Tibial artery (tissue), 4 donors: ENCODE results near the gene PAX5.
"Not testable (repeated sequence)": the region's sequence is repeated elsewhere in the genome, so short reads cannot be mapped to it uniquely, and the experiment has no call there.

Source experiments
- DNase-seq, 2 donors: peaks; one replicate each; pipeline ENCODE4 v3.0.0-alpha.2; 2019
- H3K27ac ChIP-seq, 2 donors: fragments of 200-600 bp; sonication (generic) in 1 of 2; 1 replicate in 1 of 2; 2 replicates in 1 of 2; pipeline ENCODE4 v1.5.1; 2018 to 2019; ENCODE audit warnings: mild to moderate bottlenecking in 1 of 2
- H3K27me3 ChIP-seq, 2 donors: fragments of 200-600 bp; sonication (generic) in 1 of 2; one replicate each; pipeline versions ENCODE4 v1.5.1 to v1.6.0; 2016 to 2019
- H3K36me3 ChIP-seq, 3 donors: fragments of 200-600 bp; sonication (generic) in 2 of 3; one replicate each; pipeline ENCODE4 v1.5.1; 2016 to 2019; ENCODE audit warnings: mild to moderate bottlenecking in 2 of 3
- H3K4me1 ChIP-seq, 4 donors: fragments of 200-600 bp; sonication (generic) in 2 of 4; 1 replicate in 3 of 4; 2 replicates in 1 of 4; pipeline ENCODE4 v1.5.1; 2016 to 2019
- H3K4me3 ChIP-seq, 2 donors: fragments of 200-600 bp; sonication (generic) in 1 of 2; 1 replicate in 1 of 2; 2 replicates in 1 of 2; pipeline ENCODE4 v1.5.1; 2018 to 2019; ENCODE audit warnings: mild to moderate bottlenecking in 2 of 2
- H3K9me3 ChIP-seq, 3 donors: fragments of 200-600 bp; sonication (generic) in 1 of 3; one replicate each; pipeline ENCODE4 v1.5.1; 2016 to 2019
- intact Hi-C: fragments of 100-400 bp; cut with DNase I; formaldehyde crosslinking; loops from one replicate; pipeline ENCODE4 v1.15.0; 2023; ENCODE audit warnings: low total_unique reads
- TF ChIP-seq, protein P1 (sequence below), 2 experiments: fragments of 200-600 bp in 1 of 2; fragments of 450-650 bp in 1 of 2; IDR thresholded peaks; one replicate each; pipeline ENCODE4 v1.5.1; 2017 to 2019; ENCODE audit warnings: antibody characterized with exemption in 2 of 2, mild to moderate bottlenecking in 1 of 2, moderate library complexity in 1 of 2

The PAX5 gene

DNA sequence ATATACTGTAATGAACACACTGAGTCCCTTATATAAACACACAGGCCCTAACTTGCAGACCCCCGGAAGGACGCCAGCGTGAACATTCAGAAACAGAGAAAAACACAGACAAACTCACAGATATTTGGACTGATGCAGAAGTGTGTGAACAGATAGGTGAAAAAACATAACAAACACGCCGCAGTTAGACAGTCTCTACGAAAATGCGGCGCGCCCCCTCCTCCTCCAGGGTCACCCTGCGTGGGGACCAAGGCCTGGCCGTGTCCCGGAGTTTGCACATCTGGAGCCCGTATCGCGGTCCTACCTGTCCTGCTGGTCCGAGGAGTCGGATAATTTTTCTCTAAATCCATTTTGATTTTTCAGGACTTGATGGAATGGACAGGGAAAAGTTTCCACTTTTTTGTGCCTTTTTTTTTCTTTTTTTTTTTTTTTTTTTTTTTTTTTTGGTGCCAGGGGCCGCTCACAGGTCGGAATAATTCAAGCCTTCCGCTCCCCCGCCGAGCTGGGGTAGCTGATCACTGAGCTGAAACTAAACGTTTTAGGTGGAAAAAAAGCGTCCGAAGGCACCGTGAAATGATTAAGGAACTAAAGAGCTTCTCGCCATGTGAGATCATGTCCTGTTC lies at the start of gene PAX5:
PAX5 (minus strand) TSS at position 587 of the 623 bp plus-strand sequence; CDS start at position 350, 237 bp downstream.
- H3K9me3 ChIP-seq = no peaks in the 10 kb centered on the region
- TF ChIP-seq, protein P1, sequence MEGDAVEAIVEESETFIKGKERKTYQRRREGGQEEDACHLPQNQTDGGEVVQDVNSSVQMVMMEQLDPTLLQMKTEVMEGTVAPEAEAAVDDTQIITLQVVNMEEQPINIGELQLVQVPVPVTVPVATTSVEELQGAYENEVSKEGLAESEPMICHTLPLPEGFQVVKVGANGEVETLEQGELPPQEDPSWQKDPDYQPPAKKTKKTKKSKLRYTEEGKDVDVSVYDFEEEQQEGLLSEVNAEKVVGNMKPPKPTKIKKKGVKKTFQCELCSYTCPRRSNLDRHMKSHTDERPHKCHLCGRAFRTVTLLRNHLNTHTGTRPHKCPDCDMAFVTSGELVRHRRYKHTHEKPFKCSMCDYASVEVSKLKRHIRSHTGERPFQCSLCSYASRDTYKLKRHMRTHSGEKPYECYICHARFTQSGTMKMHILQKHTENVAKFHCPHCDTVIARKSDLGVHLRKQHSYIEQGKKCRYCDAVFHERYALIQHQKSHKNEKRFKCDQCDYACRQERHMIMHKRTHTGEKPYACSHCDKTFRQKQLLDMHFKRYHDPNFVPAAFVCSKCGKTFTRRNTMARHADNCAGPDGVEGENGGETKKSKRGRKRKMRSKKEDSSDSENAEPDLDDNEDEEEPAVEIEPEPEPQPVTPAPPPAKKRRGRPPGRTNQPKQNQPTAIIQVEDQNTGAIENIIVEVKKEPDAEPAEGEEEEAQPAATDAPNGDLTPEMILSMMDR (IDR thresholded peaks at IDR 0.05) = no peak
- peaks cover 27 to 97% of the 10 kb centered on the region in 2 donors for H3K27me3 ChIP-seq
- peaks cover 0 to 61% (median 44%) of the 10 kb centered on the region in 4 donors for H3K4me1 ChIP-seq
- intact Hi-C loops = no loop called here
- peak within 1 kb of the TSS in 1 of 2 donors; percentile 31 for H3K4me3 ChIP-seq
- DNase-seq = no peak
- H3K27ac ChIP-seq = no peak within 1 kb of the TSS
- no peaks in the 10 kb centered on the region for H3K36me3 ChIP-seq

GRCh38 chr9:37083654-37084053 lies 49.6 kb upstream of the PAX5 start:
- H3K9me3 ChIP-seq = no peaks in the 10 kb centered on the region
- no peak overlapping the region for H3K27ac ChIP-seq
- H3K36me3 ChIP-seq = peaks cover 16 to 19% (median 17%) of the 10 kb centered on the region in 3 donors
- TF ChIP-seq, protein P1 (IDR thresholded peaks at IDR 0.05) = no peak
- peaks cover 0 to 34% (median 14%) of the 10 kb centered on the region in 4 donors for H3K4me1 ChIP-seq
- no peaks in the 10 kb centered on the region for H3K27me3 ChIP-seq
- H3K4me3 ChIP-seq = no peak overlapping the region
- DNase-seq = no peak
- intact Hi-C loops = no loop called here

DNA sequence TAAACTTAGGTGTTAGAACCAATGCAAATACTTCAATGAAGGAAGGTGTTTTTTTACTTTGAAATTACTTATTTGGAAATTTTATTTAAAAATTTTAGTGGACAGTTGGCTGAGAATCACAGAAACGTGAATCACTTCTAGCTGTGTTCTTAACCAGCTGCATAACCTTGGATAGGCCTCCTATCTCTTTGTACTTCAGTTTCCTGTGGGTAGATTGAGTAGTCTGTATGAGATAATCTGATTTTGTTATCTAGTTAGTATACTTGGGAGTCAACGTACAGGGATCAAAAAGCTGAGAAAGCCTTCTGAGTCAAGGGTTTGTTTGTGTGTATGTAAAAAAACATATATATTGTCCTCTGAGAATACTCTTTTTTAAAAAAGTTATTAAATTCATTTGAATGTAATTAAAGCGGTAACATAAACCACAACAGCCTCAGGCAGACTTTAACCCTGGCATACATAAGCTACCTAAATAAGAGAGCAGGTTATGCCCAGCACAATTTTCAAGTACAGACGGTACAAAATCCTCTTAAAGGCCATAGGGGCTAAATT lies 48.2 kb upstream of the PAX5 start:
- Histone ChIP-seq H3K9me3 (no peaks in the 10 kb centered on the region), H3K27ac (no peak overlapping the region), H3K27me3 (no peaks in the 10 kb centered on the region), H3K4me1 (peaks cover 0 to 31% (median 10%) of the 10 kb centered on the region in 4 donors), H3K4me3 (no peak overlapping the region), H3K36me3 (peaks cover 8 to 12% (median 9%) of the 10 kb centered on the region in 3 donors)
- no peak for DNase-seq
- TF ChIP-seq, protein P1 (IDR thresholded peaks at IDR 0.05) = no peak
- intact Hi-C loops = no loop called here

DNA sequence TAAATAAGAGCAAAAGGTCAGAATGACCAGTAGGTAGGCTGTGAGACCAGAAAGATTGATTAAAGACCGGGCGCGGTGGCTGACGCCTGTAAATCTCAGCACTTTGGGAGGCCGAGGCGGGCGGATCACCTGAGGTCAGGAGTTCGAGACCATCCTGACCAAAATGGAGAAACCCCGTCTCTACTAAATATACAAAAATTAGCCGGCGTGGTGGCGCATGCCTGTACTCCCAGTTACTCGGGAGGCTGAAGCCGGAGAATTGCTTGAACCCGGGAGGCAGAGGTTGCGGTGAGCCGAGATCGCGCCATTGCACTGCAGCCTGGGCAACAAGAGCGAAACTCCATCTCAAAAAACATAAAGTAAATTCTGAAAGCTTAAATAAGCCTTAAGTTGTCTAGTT lies 47.4 kb upstream of the PAX5 start:
- H3K36me3 ChIP-seq, DNase-seq, intact Hi-C loops, H3K4me3 ChIP-seq, H3K27ac ChIP-seq, H3K27me3 ChIP-seq, H3K9me3 ChIP-seq: not testable (repeated sequence)
- H3K4me1 ChIP-seq = peaks cover 0 to 31% (median 10%) of the 10 kb centered on the region in 4 donors

DNA sequence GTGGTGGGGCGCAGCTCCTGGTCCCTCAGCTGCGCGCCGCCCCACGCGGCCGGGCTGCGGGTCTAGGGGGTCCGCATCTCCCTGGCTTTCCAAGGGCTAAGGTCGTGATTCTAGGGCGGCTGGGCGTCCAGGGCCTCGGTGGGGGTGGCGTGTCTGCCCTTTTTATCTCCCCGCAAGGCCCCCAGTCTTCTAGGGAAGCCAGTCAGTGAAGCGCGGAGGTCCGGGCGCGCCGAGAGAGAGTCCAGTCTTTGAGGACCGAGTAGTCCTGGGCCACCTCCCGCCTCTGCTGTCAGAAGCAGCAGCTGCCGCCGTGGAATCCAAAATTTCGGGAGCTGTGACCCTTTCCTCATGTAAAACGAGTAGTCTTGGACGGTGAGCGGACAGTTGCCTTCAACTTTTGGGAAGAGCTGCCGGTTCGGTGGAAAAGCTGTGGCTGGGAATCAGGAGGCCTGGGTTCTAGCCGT lies 46.1 kb upstream of the PAX5 start:
- Histone ChIP-seq H3K4me1 (peaks cover 0 to 31% (median 10%) of the 10 kb centered on the region in 4 donors), H3K4me3 (peak overlapping the region; percentile 74 to 79), H3K27ac (peak overlapping the region; percentile 86 to 92)
- peak in 1 of 2 donors; percentile 40 for DNase-seq
- intact Hi-C loops, H3K27me3 ChIP-seq, H3K9me3 ChIP-seq, H3K36me3 ChIP-seq: not testable (repeated sequence)

GRCh38 chr9:37079370-37080164 lies 45.5 kb upstream of the PAX5 start:
- H3K4me1 ChIP-seq = peaks cover 0 to 31% (median 10%) of the 10 kb centered on the region in 4 donors
- TF ChIP-seq, protein P1 (IDR thresholded peaks at IDR 0.05) = no peak
- intact Hi-C loops = loop anchor here (5.0 kb wide), 1 partner anchor 38 kb away; no protein-coding TSS in a partner anchor

GRCh38 chr9:37074790-37075189 lies 40.7 kb upstream of the PAX5 start:
- DNase-seq, H3K27me3 ChIP-seq, H3K27ac ChIP-seq, H3K36me3 ChIP-seq, H3K4me1 ChIP-seq, H3K4me3 ChIP-seq, H3K9me3 ChIP-seq: not testable (repeated sequence)
- intact Hi-C loops = loop anchor here (5.0 kb wide), 1 partner anchor 43 kb away; no protein-coding TSS in a partner anchor

More at GRCh38 chr9:37079370-37080164, 45.5 kb upstream of the PAX5 start:
- Histone ChIP-seq H3K27ac (peak overlapping the region; percentile 86 to 92), H3K9me3 (no peaks in the 10 kb centered on the region), H3K36me3 (no peaks in the 10 kb centered on the region), H3K4me3 (peak overlapping the region; percentile 74 to 79), H3K27me3 (no peaks in the 10 kb centered on the region)
- DNase-seq = peak; percentile 93 to 95
